ENCODE measurements around the gene SLC10A2.

The SLC10A2 gene

DNA sequence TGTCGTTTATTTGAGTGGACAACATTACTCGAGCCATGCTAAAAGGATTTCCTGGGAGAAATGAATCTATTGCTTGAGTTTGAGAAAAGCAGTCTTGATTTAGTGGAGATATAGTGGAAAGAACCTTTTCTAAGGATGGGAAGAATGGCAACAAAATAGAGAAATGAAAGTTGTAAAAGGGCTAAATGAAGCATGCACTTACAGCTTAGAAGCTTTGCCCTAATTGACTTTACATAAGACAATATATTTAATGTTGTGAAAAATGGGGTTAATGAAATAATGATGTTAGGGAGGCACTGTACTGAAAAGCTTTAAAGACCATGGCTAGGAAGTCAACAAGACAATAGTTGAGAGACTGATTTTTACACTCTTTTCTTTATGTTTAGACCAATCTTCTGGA lies 35.4 kb downstream of the SLC10A2 start:
- H3K27me3 ChIP-seq (ENCODE audit: insufficient read depth, low read depth, severe bottlenecking): no peaks in the 10 kb centered on the region
- DNase-seq: no peak
- TF ChIP-seq, protein P1, sequence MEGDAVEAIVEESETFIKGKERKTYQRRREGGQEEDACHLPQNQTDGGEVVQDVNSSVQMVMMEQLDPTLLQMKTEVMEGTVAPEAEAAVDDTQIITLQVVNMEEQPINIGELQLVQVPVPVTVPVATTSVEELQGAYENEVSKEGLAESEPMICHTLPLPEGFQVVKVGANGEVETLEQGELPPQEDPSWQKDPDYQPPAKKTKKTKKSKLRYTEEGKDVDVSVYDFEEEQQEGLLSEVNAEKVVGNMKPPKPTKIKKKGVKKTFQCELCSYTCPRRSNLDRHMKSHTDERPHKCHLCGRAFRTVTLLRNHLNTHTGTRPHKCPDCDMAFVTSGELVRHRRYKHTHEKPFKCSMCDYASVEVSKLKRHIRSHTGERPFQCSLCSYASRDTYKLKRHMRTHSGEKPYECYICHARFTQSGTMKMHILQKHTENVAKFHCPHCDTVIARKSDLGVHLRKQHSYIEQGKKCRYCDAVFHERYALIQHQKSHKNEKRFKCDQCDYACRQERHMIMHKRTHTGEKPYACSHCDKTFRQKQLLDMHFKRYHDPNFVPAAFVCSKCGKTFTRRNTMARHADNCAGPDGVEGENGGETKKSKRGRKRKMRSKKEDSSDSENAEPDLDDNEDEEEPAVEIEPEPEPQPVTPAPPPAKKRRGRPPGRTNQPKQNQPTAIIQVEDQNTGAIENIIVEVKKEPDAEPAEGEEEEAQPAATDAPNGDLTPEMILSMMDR (IDR thresholded peaks at IDR 0.05; ENCODE audit: low read depth, low read length): no peak
- peaks cover 7% of the 10 kb centered on the region for H3K9me3 ChIP-seq (ENCODE audit: severe bottlenecking)
- no peaks in the 10 kb centered on the region for H3K36me3 ChIP-seq
- no peak overlapping the region for H3K4me3 ChIP-seq (ENCODE audit: low read depth, low read length)
- no peak overlapping the region for H3K27ac ChIP-seq

DNA sequence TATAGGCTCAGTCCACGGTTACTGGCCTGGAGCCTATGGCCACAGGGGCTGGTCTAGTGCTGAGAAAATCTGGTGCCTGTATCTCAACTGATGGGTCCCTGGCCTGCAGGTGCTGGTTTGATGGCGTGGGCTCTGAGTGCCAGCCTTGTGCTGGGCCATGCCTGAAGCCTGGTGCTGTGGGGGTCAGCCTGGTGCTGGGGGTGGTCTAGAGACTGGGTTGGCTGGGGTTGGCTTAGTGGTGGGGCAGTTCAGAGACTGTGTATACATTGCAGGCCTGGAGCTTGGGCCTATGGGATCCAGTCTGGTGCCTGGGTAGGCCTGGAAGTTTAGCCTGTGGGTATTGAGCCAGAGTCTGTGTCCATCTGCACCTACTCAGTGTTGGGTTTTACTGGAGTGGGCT lies 36.4 kb downstream of the SLC10A2 start:
- H3K36me3 ChIP-seq: no peaks in the 10 kb centered on the region
- TF ChIP-seq, protein P1 (IDR thresholded peaks at IDR 0.05; ENCODE audit: low read depth, low read length): no peak
- DNase-seq: no peak
- H3K4me3 ChIP-seq (ENCODE audit: low read depth, low read length): no peak overlapping the region
- no peak overlapping the region for H3K27ac ChIP-seq
- H3K27me3 ChIP-seq (ENCODE audit: insufficient read depth, low read depth, severe bottlenecking): no peaks in the 10 kb centered on the region
- peaks cover 7% of the 10 kb centered on the region for H3K9me3 ChIP-seq (ENCODE audit: severe bottlenecking)

DNA sequence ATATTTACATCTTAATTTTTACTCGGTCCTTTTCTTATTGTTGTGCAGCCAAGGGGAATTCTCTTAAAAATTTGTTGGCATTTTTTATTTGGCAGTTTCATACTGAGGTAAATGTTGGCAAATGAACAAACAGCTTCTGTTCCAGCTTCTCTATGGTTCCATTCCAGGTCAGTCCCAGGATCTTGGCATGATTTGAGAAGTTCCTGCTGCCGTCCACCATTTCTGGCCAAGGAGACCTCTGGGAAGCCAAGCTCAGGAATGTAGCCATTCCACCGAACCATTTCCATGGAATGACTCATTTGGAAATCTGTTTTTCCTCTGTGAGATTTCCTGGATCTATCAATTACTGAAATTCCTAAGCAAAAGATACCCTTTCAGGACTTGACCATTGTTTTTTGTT lies 43.9 kb downstream of the SLC10A2 start:
- TF ChIP-seq, protein P1 (IDR thresholded peaks at IDR 0.05; ENCODE audit: low read depth, low read length): no peak
- Histone ChIP-seq H3K36me3 (no peaks in the 10 kb centered on the region), H3K27ac (no peak overlapping the region), H3K9me3 (ENCODE audit: severe bottlenecking) (peaks cover 1% of the 10 kb centered on the region), H3K4me3 (ENCODE audit: low read depth, low read length) (no peak overlapping the region), H3K27me3 (ENCODE audit: insufficient read depth, low read depth, severe bottlenecking) (no peaks in the 10 kb centered on the region)
- no peak for DNase-seq

DNA sequence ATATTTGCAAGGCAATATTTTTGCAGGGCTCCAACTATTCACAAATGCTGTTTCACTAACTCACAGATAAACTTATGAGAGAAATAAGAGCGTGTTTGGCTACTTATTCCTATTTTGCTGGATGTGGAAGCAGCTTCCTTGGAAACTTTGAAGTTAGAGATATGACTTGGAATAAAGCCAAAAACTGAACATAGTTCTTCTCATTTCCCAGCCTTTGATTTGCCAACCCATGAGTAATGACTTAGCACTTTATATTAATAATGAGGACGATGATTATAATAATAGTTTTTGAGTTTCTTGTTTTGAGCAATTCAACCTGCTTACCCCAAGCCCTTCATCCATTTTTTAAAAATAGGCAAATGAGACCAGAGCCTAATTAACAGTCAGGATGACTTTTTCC lies 47.7 kb downstream of the SLC10A2 start:
- TF ChIP-seq, protein P1 (IDR thresholded peaks at IDR 0.05; ENCODE audit: low read depth, low read length): no peak
- Histone ChIP-seq H3K27me3 (ENCODE audit: insufficient read depth, low read depth, severe bottlenecking) (no peaks in the 10 kb centered on the region), H3K27ac (no peak overlapping the region), H3K36me3 (no peaks in the 10 kb centered on the region), H3K9me3 (ENCODE audit: severe bottlenecking) (no peaks in the 10 kb centered on the region), H3K4me3 (ENCODE audit: low read depth, low read length) (no peak overlapping the region)
- DNase-seq: no peak

DNA sequence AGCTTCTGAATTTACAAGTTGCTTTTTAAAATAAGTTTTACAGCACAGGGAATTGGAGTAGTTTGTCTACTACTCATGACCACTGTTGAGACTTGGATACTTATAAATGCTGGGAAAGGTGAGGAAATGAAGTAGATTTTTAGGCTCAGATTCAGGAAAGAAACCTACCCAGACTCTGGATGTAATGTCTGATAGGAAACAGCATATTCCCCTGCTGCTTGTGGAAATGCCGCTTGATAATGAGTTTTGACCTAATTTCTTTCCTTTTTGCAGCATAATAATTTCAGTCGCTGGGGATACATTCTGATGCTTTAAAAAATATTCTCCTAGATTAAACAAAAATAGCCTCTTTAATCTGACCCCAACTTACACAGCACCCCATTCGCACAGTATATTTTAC lies 53.6 kb downstream of the SLC10A2 start:
- no peaks in the 10 kb centered on the region for H3K9me3 ChIP-seq (ENCODE audit: severe bottlenecking)
- DNase-seq: no peak
- no peak overlapping the region for H3K27ac ChIP-seq
- no peak overlapping the region for H3K4me3 ChIP-seq (ENCODE audit: low read depth, low read length)
- TF ChIP-seq, protein P1 (IDR thresholded peaks at IDR 0.05; ENCODE audit: low read depth, low read length): no peak
- H3K36me3 ChIP-seq: no peaks in the 10 kb centered on the region
- H3K27me3 ChIP-seq (ENCODE audit: insufficient read depth, low read depth, severe bottlenecking): no peaks in the 10 kb centered on the region

DNA sequence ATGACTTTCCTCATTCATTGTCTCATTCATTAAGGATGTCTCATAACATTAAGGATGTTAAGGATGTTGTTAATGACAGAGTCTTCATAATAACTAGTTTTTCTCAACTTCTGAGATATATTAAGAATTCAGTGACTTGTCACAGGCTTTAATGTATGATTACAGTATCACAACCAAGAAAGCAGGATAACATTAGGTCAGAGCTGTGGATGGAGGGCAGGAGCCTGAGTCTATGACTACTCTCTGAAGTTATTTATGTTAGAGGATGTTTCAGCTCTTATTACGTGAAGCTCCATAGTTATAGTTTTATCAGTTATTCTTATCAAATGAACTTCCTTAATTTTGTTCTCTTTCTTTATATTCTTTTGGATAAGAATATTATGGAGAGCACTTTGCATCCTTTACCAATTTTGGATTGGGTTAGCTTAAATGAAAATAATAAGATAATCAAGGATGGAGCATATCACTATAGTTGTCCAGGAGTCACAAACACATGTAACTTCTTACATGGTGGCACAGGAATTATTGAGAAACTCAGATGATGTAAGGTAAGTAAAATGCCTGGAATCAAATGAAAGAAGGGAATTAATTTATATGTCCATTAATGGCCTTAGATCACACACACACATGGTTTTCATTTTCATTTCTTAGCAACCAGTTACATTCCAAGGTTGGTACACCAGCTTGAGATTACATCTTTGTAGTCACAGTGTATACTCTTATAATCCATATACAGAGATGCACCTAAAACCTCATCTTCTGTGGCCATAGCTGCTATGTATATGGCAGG lies 57.0 kb downstream of the SLC10A2 start:
- no peak for DNase-seq
- Histone ChIP-seq H3K4me3 (ENCODE audit: low read depth, low read length) (no peak overlapping the region), H3K36me3 (no peaks in the 10 kb centered on the region), H3K27me3 (ENCODE audit: insufficient read depth, low read depth, severe bottlenecking) (no peaks in the 10 kb centered on the region), H3K9me3 (ENCODE audit: severe bottlenecking) (no peaks in the 10 kb centered on the region), H3K27ac (no peak overlapping the region)
- TF ChIP-seq, protein P1 (IDR thresholded peaks at IDR 0.05; ENCODE audit: low read depth, low read length): no peak

Data from WERI-Rb-1 (cell line).